Lung (tissue), 12 donors: ENCODE results near the gene SLC12A3. TPM values are rescaled to one million over a fixed set of nuclear protein-coding genes. Genes with fewer than 3 reads are reported as not detected.

ENCODE experiments used
- ATAC-seq: fragments of 200-7000 bp; cut with Tn5 transposase; one replicate; pipeline ENCODE4 v1.9.1; 2020; ENCODE audit warnings: moderate number of reproducible peaks; ENCODE audit not compliant: insufficient read depth, low FRiP score
- DNase-seq, 3 donors: peaks; one replicate each; pipeline ENCODE4 v3.0.0-alpha.2; 2013 to 2017
- H3K27ac ChIP-seq, 2 donors: one replicate each; pipeline ENCODE4 v1.5.1; 2013; ENCODE audit warnings: mild to moderate bottlenecking in 2 of 2, moderate library complexity in 2 of 2, control low read depth in 1 of 2, inconsistent platforms in 1 of 2, low read depth in 1 of 2, low read length in 1 of 2
- H3K27me3 ChIP-seq, 3 donors: one replicate each; pipeline ENCODE4 v1.5.1; 2013; ENCODE audit warnings: low read length in 2 of 3; ENCODE audit not compliant: control insufficient read depth in 3 of 3, insufficient read depth in 3 of 3
- H3K36me3 ChIP-seq, 4 donors: one replicate each; pipeline ENCODE4 v1.5.1; 2013; ENCODE audit warnings: low read length in 4 of 4, mild to moderate bottlenecking in 1 of 4, moderate library complexity in 1 of 4; ENCODE audit not compliant: control insufficient read depth in 4 of 4, insufficient read depth in 4 of 4
- H3K4me1 ChIP-seq, 5 donors: one replicate each; pipeline ENCODE4 v1.5.1; 2013; ENCODE audit warnings: low read length in 5 of 5, mild to moderate bottlenecking in 2 of 5, moderate library complexity in 1 of 5; ENCODE audit not compliant: control insufficient read depth in 5 of 5, insufficient read depth in 5 of 5
- H3K4me3 ChIP-seq: one replicate; pipeline ENCODE4 v1.5.1; 2013; ENCODE audit warnings: mild to moderate bottlenecking, control low read depth, moderate library complexity
- H3K9ac ChIP-seq, 2 donors: one replicate each; pipeline ENCODE4 v1.5.1; 2013; ENCODE audit warnings: low read length in 2 of 2, control low read depth in 1 of 2; ENCODE audit not compliant: insufficient read depth in 1 of 2
- H3K9me3 ChIP-seq, 4 donors: one replicate each; pipeline ENCODE4 v1.5.1; 2013; ENCODE audit warnings: low read length in 3 of 4, mild to moderate bottlenecking in 1 of 4, moderate library complexity in 1 of 4; ENCODE audit not compliant: control insufficient read depth in 4 of 4, insufficient read depth in 3 of 4
- WGBS, 2 donors: extraction: QIAGEN DNeasy Blood & Tissue Kit; methylation state at CpG; one replicate each; pipeline ENCODE4 v1.1.7; 2013; 5-methylcytosine and 5-hydroxymethylcytosine counted together
- polyA plus RNA-seq, 2 donors: library from polyadenylated mRNA; stranded (reverse); fragments of 200-250 nt; gene quantifications; one replicate each; pipeline ENCODE4 v1.2.1, GENCODE V29; 2013
- total RNA-seq, 2 donors: library from RNA; depleted of rRNA in 1 of 2; stranded (reverse); fragments of >200 nt in 1 of 2; gene quantifications; one replicate each; pipeline ENCODE4 v1.2.1, GENCODE V29; 2014 to 2021
- TF ChIP-seq, protein P1 (sequence below): IDR thresholded peaks from 2 replicates; pipeline ENCODE4 v1.5.1; 2012; ENCODE audit warnings: mild to moderate bottlenecking; ENCODE audit errors: control extremely low read depth, extremely low read depth
- donor health status: control.
- donor health status: control.
- donor health status: Bipolar disorder and iron deficiency.
- donor health status: healthy.
- donor health status: DM: yes; HTN: yes; CAD: no.

SLC12A3 gene
- total and polyA plus RNA-seq, 4 donors, result 0.04 to 0.07 TPM; not detected in 2

DNA sequence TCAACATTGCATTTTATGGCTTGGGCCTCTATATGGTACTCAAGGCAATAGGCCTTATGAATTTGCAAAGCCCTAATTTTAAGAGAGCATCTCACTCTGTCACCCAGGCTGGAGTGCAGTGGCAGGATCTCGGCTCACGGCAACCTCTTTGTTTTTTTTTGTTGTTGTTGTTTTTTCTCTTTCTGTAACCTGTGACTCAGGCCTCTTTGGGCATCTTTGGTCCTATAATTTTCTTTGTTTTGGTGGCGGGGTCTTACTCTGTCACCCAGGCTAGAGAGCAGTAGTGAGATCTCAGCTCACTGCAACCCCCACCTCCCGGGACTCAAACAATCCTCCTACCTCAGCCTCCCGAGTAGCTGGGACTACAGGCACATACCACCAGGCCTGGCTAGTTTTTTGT is 45.1 kb downstream of the SLC12A3 start:
- TF ChIP-seq, protein P1, sequence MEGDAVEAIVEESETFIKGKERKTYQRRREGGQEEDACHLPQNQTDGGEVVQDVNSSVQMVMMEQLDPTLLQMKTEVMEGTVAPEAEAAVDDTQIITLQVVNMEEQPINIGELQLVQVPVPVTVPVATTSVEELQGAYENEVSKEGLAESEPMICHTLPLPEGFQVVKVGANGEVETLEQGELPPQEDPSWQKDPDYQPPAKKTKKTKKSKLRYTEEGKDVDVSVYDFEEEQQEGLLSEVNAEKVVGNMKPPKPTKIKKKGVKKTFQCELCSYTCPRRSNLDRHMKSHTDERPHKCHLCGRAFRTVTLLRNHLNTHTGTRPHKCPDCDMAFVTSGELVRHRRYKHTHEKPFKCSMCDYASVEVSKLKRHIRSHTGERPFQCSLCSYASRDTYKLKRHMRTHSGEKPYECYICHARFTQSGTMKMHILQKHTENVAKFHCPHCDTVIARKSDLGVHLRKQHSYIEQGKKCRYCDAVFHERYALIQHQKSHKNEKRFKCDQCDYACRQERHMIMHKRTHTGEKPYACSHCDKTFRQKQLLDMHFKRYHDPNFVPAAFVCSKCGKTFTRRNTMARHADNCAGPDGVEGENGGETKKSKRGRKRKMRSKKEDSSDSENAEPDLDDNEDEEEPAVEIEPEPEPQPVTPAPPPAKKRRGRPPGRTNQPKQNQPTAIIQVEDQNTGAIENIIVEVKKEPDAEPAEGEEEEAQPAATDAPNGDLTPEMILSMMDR, result no peak
- ATAC-seq (no peak), DNase-seq (no peak)
- H3K36me3 ChIP-seq, result no peaks in the 10 kb centered on the region
- WGBS, 2 donors, result 75 to 89% methylated on average over 5 of the region's 5 CpGs
- H3K4me3 ChIP-seq, result no peak overlapping the region
- peaks cover 0 to 14% (median 7%) of the 10 kb centered on the region in 5 donors for H3K4me1 ChIP-seq
- no peak overlapping the region for H3K27ac ChIP-seq
- no peaks in the 10 kb centered on the region for H3K9me3 ChIP-seq
- H3K27me3 ChIP-seq, result no peaks in the 10 kb centered on the region
- H3K9ac ChIP-seq, result no peak overlapping the region

- 48 to 62% methylated on average over 12 of the region's 12 CpGs for WGBS, 2 donors
- peak overlapping the region in 1 of 2 donors; percentile 45 for H3K27ac ChIP-seq
- no peaks in the 10 kb centered on the region for H3K27me3 ChIP-seq
- peak in 1 of 3 donors; percentile 44 for DNase-seq
- no peaks in the 10 kb centered on the region for H3K9me3 ChIP-seq
- peaks cover 0 to 21% (median 10%) of the 10 kb centered on the region in 5 donors for H3K4me1 ChIP-seq
- no peak for ATAC-seq
- H3K4me3 ChIP-seq, result no peak overlapping the region
- TF ChIP-seq, protein P1, result no peak
- H3K36me3 ChIP-seq, result no peaks in the 10 kb centered on the region
- H3K9ac ChIP-seq, result no peak overlapping the region
Observed at GRCh38 chr16:56910654-56911539, 45.9 kb downstream of the SLC12A3 start.

DNA sequence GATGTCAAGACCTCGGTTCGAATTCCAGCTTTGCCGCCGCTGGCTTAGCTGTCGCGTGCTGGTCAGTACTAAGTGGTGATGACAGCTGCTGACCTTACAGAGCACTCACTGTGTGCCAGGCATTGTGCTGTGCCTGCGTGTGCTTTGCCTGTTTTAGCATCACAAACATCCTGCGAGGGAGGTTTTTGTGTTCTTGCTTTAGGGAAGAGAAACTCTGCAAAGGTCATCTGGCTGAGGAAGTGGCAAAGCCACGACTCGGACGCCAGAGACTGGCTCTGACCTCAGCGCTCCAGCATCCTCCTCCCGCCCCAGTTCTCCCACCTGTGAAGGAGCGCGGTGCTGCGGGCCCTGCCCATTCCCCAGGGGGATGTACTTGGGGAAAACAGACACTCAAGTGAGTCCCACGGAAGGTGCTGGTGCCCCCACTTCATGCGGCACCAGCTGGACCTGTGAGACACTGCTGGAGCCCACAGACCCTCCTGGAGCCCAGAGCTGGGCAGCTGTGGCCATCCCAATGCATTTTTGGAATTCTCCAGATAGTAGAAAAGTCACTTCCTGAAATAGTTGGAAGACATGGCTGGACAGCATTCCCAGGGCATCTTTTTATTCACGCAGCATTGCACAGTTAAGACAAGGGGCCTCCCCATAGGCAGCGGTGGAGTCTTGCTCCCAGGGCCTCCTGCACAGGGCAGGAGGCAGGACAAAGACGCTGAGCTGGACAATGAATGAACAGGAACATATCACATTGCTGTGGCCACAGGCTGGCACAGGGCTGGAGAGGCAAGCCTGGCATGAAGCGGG is 47.0 kb downstream of the SLC12A3 start:
- Histone ChIP-seq H3K9ac (no peak overlapping the region), H3K27me3 (no peaks in the 10 kb centered on the region), H3K36me3 (no peaks in the 10 kb centered on the region), H3K9me3 (no peaks in the 10 kb centered on the region), H3K4me1 (peaks cover 0 to 23% (median 10%) of the 10 kb centered on the region in 5 donors), H3K27ac (peak overlapping the region in 1 of 2 donors; percentile 57), H3K4me3 (no peak overlapping the region)
- ATAC-seq, result peak; percentile 36
- DNase-seq, result peak in 1 of 3 donors; percentile 41
- TF ChIP-seq, protein P1, result no peak
- 49 to 56% methylated on average over 22 of the region's 22 CpGs for WGBS, 2 donors
